Left ventricle myocardium inferior (tissue), 1 donor: Measurements from ENCODE around the gene PCBP3. TPM values are rescaled to one million over a fixed set of nuclear protein-coding genes. Genes with fewer than 3 reads are reported as not detected.
"Not testable (repeated sequence)": the region's sequence is repeated elsewhere in the genome, so short reads cannot be mapped to it uniquely, and the experiment has no call there.

ENCODE experiments used
- DNase-seq: peaks from one replicate; pipeline ENCODE4 v3.0.0-alpha.2; 2020
- H3K27ac ChIP-seq: fragments of 200-600 bp; replicated peaks from 2 replicates; pipeline ENCODE4 v1.8.0; 2021
- H3K27me3 ChIP-seq: fragments of 200-600 bp; 2 replicates; pipeline ENCODE4 v1.8.0; 2021; ENCODE audit warnings: low read depth
- H3K36me3 ChIP-seq: fragments of 200-600 bp; 2 replicates; pipeline ENCODE4 v1.8.0; 2021
- H3K4me1 ChIP-seq: fragments of 200-600 bp; 2 replicates; pipeline ENCODE4 v1.8.0; 2021
- H3K4me3 ChIP-seq: fragments of 200-600 bp; 2 replicates; pipeline ENCODE4 v1.8.0; 2021; ENCODE audit warnings: mild to moderate bottlenecking, moderate library complexity
- H3K9me3 ChIP-seq: fragments of 200-600 bp; replicated peaks from 2 replicates; pipeline ENCODE4 v1.8.0; 2021
- CTCF ChIP-seq: fragments of 200-600 bp; IDR thresholded peaks from 2 replicates; pipeline ENCODE4 v1.8.0; 2021; ENCODE audit warnings: antibody characterized with exemption, mild to moderate bottlenecking, borderline replicate concordance
- intact Hi-C: fragments of 100-400 bp; cut with micrococcal nuclease; formaldehyde crosslinking; loops from one replicate; pipeline ENCODE4 v1.11.0; 2022
- total RNA-seq: library from RNA; stranded (reverse); fragmentation: NEBNext Ultra II Directional; extraction: Animal tissue kit (Norgen Biotek cat#: 25700); gene quantifications from one replicate; pipeline ENCODE4 v1.2.1, GENCODE V29; 2021
- donor health status: DM: no; HTN: yes; CAD: no; lungs with severe emphysema.

Gene PCBP3
- total RNA-seq, 1 donor from 2014 or later, result 2.9 TPM

GRCh38 chr21:45607021-45607908, 36.3 kb upstream of the PCBP3 start:
- no peak overlapping the region for H3K4me3 ChIP-seq
- intact Hi-C loops, result no loop called here
- no peak overlapping the region for H3K27ac ChIP-seq
- DNase-seq, result no peak
- H3K27me3 ChIP-seq, result peaks cover 45% of the 10 kb centered on the region
- H3K4me1 ChIP-seq, result no peaks in the 10 kb centered on the region
- TF ChIP-seq CTCF, result no peak
- peaks cover 23% of the 10 kb centered on the region for H3K9me3 ChIP-seq
- no peaks in the 10 kb centered on the region for H3K36me3 ChIP-seq

GRCh38 chr21:45607909-45608295, 35.6 kb upstream of the PCBP3 start:
- no peak for TF ChIP-seq CTCF
- Histone ChIP-seq H3K4me1 (no peaks in the 10 kb centered on the region), H3K36me3 (no peaks in the 10 kb centered on the region), H3K27me3 (peaks cover 49% of the 10 kb centered on the region), H3K9me3 (peaks cover 17% of the 10 kb centered on the region), H3K27ac (no peak overlapping the region), H3K4me3 (no peak overlapping the region)
- intact Hi-C loops, result no loop called here
- DNase-seq, result no peak

- H3K27ac ChIP-seq, intact Hi-C loops, H3K4me3 ChIP-seq, H3K9me3 ChIP-seq, H3K4me1 ChIP-seq, DNase-seq, H3K36me3 ChIP-seq: not testable (repeated sequence)
- peaks cover 56% of the 10 kb centered on the region for H3K27me3 ChIP-seq
Observed at GRCh38 chr21:45608747-45609470, 34.6 kb upstream of the PCBP3 start.

- intact Hi-C loops, H3K36me3 ChIP-seq, H3K4me3 ChIP-seq, H3K9me3 ChIP-seq, H3K27ac ChIP-seq, DNase-seq, H3K4me1 ChIP-seq: not testable (repeated sequence)
- H3K27me3 ChIP-seq, result peaks cover 63% of the 10 kb centered on the region
Observed at GRCh38 chr21:45609616-45610015, 33.9 kb upstream of the PCBP3 start.

GRCh38 chr21:45611296-45611695, 32.2 kb upstream of the PCBP3 start:
- intact Hi-C loops, result no loop called here
- Histone ChIP-seq H3K36me3 (no peaks in the 10 kb centered on the region), H3K27ac (no peak overlapping the region), H3K27me3 (peaks cover 80% of the 10 kb centered on the region), H3K4me1 (no peaks in the 10 kb centered on the region), H3K9me3 (no peaks in the 10 kb centered on the region), H3K4me3 (no peak overlapping the region)
- TF ChIP-seq CTCF, result no peak
- DNase-seq, result no peak

GRCh38 chr21:45611939-45612664, 31.4 kb upstream of the PCBP3 start:
- intact Hi-C loops, result no loop called here
- H3K4me1 ChIP-seq, result no peaks in the 10 kb centered on the region
- H3K27ac ChIP-seq, result no peak overlapping the region
- no peak overlapping the region for H3K4me3 ChIP-seq
- no peaks in the 10 kb centered on the region for H3K9me3 ChIP-seq
- no peak for TF ChIP-seq CTCF
- peaks cover 85% of the 10 kb centered on the region for H3K27me3 ChIP-seq
- H3K36me3 ChIP-seq, result no peaks in the 10 kb centered on the region
- DNase-seq, result no peak

GRCh38 chr21:45612665-45613019, 30.9 kb upstream of the PCBP3 start:
- H3K27ac ChIP-seq, DNase-seq, H3K4me3 ChIP-seq, H3K9me3 ChIP-seq, H3K36me3 ChIP-seq, H3K4me1 ChIP-seq, intact Hi-C loops: not testable (repeated sequence)
- peaks cover 88% of the 10 kb centered on the region for H3K27me3 ChIP-seq
